Activated CD4-positive, alpha-beta T cell treated with anti-CD3 and anti-CD28 coated beads, Interleukin-2, amount 50 U/mL, for 4 hours (primary cell): ENCODE measurements around the gene LRRC61.

ENCODE experiments used
- DNase-seq, 2 experiments: peaks; one replicate each; pipeline ENCODE4 v3.0.0-alpha.2; 2020

LRRC61 gene

DNA sequence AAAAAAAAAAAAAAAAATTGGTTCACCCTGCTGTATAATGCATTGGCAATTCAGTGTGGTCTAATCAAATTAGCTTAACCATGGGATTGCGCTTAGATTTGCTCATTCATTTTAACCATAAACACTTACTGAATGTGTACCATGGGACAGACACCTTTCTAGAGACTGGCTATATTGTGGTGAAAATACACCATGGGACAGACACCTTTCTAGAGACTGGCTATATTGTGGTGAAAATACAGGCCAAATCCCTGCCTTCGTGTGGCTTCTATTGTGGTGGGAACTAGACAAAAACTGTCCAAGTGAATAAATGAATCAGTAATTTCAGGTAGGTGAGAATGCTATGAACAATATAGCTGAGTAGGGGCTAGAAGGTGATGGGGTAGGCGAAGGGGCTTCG, 35.3 kb downstream of the LRRC61 start:
- no peak for DNase-seq

GRCh38 chr7:150358988-150359621, 36.0 kb downstream of the LRRC61 start:
- no peak for DNase-seq

DNA sequence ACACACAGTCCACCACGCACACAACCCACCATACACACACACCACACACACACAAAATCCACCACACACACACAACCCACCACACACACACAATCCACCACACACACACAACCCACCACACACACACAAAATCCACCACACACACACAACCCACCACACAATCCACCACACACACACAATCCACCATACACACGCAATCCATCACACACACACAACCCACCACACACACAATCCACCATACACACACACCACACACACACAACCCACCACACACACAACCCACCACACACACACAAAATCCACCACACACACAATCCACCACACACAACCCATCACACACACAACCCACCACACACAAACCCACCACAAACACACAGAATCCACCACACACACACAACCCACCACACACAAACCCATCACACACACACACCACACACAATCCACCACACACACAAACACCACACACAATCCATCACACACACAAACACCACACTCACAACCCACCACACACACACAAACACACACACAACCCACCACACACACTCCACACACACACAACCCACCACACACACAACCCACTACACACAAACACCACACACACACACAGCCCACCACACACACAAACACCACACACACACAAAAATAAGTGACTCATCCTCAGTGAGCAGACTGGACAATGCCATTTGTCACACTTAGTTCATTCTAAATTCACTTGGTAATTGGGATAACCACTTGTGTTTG, 36.6 kb downstream of the LRRC61 start:
- no peak for DNase-seq

DNA sequence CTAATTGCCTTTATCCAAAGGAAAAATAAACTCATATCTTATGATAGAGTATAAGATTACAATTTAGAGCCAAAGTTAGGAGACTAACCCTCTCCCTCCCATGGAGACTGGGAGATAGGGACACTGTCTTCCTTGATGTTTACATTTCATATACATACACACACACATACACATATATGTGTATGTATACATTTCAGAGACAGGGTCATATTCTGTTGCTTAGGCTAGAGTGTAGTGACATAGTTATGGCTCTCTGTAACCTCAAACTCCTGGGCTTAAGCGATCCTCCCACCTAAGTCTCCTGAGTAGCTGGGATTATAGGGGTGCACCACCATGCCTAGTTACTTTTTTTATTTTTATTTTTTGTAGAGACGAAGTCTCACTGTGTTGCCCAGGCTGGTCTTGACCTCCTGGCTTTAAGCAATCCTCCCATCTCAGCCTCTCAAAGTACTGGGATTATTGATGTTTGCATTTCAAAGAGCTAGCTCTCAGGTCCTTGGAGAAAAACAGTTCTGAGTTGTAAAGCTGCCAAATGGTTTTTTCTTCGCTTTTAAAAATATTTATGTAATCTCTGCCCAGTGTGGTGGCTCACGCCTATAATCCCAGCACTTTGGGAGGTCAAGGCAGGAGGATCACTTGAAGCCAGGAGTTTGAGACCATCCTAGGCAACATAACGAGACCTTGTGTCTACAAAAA, 37.4 kb downstream of the LRRC61 start:
- DNase-seq = no peak

DNA sequence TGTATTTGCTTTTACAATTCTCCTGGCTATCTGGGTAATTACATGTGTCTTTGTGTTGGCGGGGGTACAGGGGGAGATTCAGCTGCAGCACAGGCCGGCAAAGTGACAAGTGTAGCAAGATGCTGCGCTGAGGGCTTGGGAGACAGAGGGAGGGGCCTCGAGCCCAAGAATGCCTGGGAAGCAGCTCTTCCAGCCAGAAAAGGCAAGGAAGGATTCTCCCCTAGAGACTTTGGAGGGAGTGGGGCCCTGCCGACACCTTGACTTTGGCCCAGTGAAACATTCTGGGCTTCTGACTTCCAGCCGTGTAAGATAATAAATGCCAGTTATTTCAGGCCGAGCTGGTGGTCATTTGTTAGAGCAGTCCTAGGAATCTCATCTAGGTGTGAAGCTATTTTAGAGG, 38.2 kb downstream of the LRRC61 start:
- DNase-seq = no peak

- no peak for DNase-seq
Observed at GRCh38 chr7:150361807-150362621, 38.9 kb downstream of the LRRC61 start.

DNA sequence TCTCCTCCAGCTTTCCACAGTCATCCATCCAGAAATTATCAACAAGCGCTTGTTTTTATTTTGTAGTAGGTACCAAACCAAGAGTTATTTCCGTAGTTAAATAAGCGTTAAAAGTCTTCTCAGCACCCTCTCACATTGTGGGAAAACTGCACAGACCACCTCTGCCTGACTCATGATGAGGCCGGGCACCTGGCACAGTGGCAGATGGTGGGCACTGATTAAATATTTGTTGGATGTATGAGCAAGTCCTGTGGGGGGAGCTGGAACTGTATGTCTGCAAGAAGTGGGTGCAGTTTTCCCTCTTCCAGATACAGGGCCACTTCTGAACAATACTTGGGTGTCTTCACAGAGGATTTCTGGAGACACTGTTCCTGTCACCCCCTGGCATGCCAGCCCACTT, 40.2 kb downstream of the LRRC61 start:
- no peak for DNase-seq

GRCh38 chr7:150363872-150364271, 40.7 kb downstream of the LRRC61 start:
- DNase-seq = no peak

- no peak for DNase-seq
Observed at GRCh38 chr7:150365194-150365593, 42.0 kb downstream of the LRRC61 start.

- DNase-seq = no peak
Observed at GRCh38 chr7:150365673-150366398, 42.7 kb downstream of the LRRC61 start.

DNA sequence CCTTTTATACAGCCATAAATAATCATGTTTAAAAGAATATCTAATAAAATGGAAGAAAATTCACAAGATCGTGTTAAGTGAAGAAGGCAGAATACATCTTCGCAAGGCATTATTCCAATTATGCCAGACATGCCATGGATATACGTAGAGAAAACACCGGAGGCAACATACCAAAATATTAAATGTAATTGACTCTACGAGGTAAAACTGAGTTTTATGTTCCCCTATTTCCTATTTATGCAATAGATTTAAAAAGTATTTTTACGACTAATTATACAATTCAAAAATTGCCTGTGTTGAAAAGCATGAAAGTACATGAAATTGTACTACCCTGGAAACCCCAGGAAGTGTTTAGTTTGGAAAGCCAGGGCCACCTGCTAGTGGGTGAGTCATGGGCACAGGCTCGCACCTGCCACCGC, 44.5 kb downstream of the LRRC61 start:
- no peak for DNase-seq

DNA sequence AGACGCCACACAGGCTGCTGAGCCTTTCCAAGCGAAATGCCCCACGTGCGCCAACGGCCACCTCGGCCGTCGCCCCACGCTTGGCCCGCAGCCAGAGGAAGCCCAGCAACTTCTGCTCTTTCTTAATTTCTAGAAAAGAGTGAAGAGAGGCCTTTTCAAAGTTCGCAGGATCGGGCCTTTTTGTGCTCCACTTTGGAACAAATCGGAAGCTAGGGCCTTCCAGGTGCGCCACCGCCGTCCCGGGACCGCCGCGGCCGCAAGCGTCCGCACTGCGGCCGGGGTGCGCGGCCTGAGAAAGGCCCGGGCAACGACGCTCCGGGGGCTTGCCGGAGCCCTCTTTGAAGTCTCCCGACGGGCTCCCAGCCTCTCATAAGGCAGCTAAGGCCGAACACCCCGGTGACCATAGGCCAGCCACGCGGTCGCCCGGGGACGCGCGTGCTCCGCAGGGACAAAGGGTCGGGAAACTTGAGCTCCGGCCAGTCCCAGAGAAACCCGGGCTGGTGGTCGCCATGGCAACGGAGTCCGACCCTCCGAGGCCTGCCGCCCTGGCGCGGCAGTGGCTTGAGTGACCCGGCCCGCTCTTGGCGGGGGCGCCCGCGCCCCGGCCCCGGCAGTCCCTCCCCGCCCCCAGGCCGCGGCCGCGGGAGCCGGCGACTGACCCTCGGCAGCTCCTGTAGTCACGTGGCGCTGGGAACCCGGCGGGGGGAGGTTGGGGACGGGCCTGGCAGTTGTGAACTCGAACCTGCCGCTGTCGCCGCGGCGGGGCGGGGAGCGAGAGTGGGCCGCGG, 45.1 kb downstream of the LRRC61 start, which contains the start of gene REPIN1:
TSS of gene REPIN1 (plus strand) at position 727 of the 788 bp plus-strand sequence. CDS start 890 bp downstream, outside the sequence.
- peak; percentile 67 to 75 for DNase-seq

- DNase-seq = peak; percentile 62 to 75
Observed at GRCh38 chr7:150368884-150369747, 46.0 kb downstream of the LRRC61 start.

- no peak for DNase-seq
Observed at GRCh38 chr7:150369748-150370501, 46.8 kb downstream of the LRRC61 start.

GRCh38 chr7:150370612-150371071, 47.5 kb downstream of the LRRC61 start:
- DNase-seq = no peak

GRCh38 chr7:150371131-150371995, 48.2 kb downstream of the LRRC61 start:
- DNase-seq = no peak

GRCh38 chr7:150371996-150372270, 48.8 kb downstream of the LRRC61 start:
- DNase-seq = no peak

- DNase-seq = no peak
Observed at GRCh38 chr7:150372271-150373048, 49.3 kb downstream of the LRRC61 start.
